GM18526 (cell line): ENCODE measurements around the gene RALGAPA2.

Source experiments
- POLR2A ChIP-seq: IDR thresholded peaks from 3 replicates; pipeline ENCODE4 v1.6.1; 2011; ENCODE audit not compliant: insufficient read length; ENCODE audit errors: extremely low read depth

RALGAPA2 gene

GRCh38 chr20:20630551-20630950, 81.9 kb downstream of the RALGAPA2 start:
- TF ChIP-seq POLR2A: no peak

GRCh38 chr20:20629556-20630188, 82.8 kb downstream of the RALGAPA2 start:
- TF ChIP-seq POLR2A: no peak

GRCh38 chr20:20628314-20628713, 84.1 kb downstream of the RALGAPA2 start:
- TF ChIP-seq POLR2A: no peak

GRCh38 chr20:20627471-20627870, 85.0 kb downstream of the RALGAPA2 start:
- TF ChIP-seq POLR2A: no peak

- no peak for TF ChIP-seq POLR2A
Observed at GRCh38 chr20:20624914-20625313, 87.5 kb downstream of the RALGAPA2 start.

GRCh38 chr20:20621195-20621594, 91.2 kb downstream of the RALGAPA2 start:
- no peak for TF ChIP-seq POLR2A

GRCh38 chr20:20614391-20614790, 98.1 kb downstream of the RALGAPA2 start:
- no peak for TF ChIP-seq POLR2A

GRCh38 chr20:20612251-20612650, 100.2 kb downstream of the RALGAPA2 start:
- no peak for TF ChIP-seq POLR2A

GRCh38 chr20:20611167-20611566, 101.3 kb downstream of the RALGAPA2 start:
- TF ChIP-seq POLR2A: no peak

- TF ChIP-seq POLR2A: no peak
Observed at GRCh38 chr20:20609522-20609921, 102.9 kb downstream of the RALGAPA2 start.

- no peak for TF ChIP-seq POLR2A
Observed at GRCh38 chr20:20608641-20609040, 103.8 kb downstream of the RALGAPA2 start.

GRCh38 chr20:20608041-20608440, 104.4 kb downstream of the RALGAPA2 start:
- no peak for TF ChIP-seq POLR2A

GRCh38 chr20:20606881-20607280, 105.6 kb downstream of the RALGAPA2 start:
- no peak for TF ChIP-seq POLR2A

GRCh38 chr20:20606050-20606449, 106.4 kb downstream of the RALGAPA2 start:
- no peak for TF ChIP-seq POLR2A

GRCh38 chr20:20604907-20605306, 107.5 kb downstream of the RALGAPA2 start:
- no peak for TF ChIP-seq POLR2A

GRCh38 chr20:20604357-20604756, 108.1 kb downstream of the RALGAPA2 start:
- TF ChIP-seq POLR2A: no peak

- no peak for TF ChIP-seq POLR2A
Observed at GRCh38 chr20:20603339-20603990, 109.0 kb downstream of the RALGAPA2 start.

GRCh38 chr20:20597966-20598365, 114.5 kb downstream of the RALGAPA2 start:
- no peak for TF ChIP-seq POLR2A

GRCh38 chr20:20594171-20594530, 118.3 kb downstream of the RALGAPA2 start:
- TF ChIP-seq POLR2A: no peak
